Activated naive CD4-positive, alpha-beta T cell treated with anti-CD3 and anti-CD28 coated beads, Interleukin-2, amount 50 U/mL, for 72 hours (primary cell): ENCODE data around the gene OR2W1. TPM values are rescaled to one million over a fixed set of nuclear protein-coding genes. Genes with fewer than 3 reads are reported as not detected.

Experiments
- ATAC-seq, 2 donors: fragments of 150-1000 bp; cut with Tn5 transposase; 2 replicates each; pipeline ENCODE4 v1.10.0; 2021; ENCODE audit warnings: mild to moderate bottlenecking in 2 of 2, moderate library complexity in 2 of 2
- DNase-seq, 2 donors: peaks; one replicate each; pipeline ENCODE4 v3.0.0; 2021 to 2022; ENCODE audit warnings: low spot score in 2 of 2
- H3K27ac Mint-ChIP-seq, 2 donors: one replicate each; pipeline ENCODE4 v1.8.0; 2022; ENCODE audit warnings: mild to moderate bottlenecking in 2 of 2, mixed read lengths in 2 of 2
- H3K36me3 Mint-ChIP-seq, 2 donors: one replicate each; pipeline ENCODE4 v1.8.0; 2022; ENCODE audit warnings: mixed read lengths in 2 of 2
- H3K9me3 Mint-ChIP-seq, 2 donors: one replicate each; pipeline ENCODE4 v1.8.0; 2022; ENCODE audit warnings: mixed read lengths in 2 of 2
- total RNA-seq, 2 donors: library from RNA; stranded (reverse); gene quantifications; one replicate each; pipeline ENCODE4 v1.2.3, GENCODE V29; 2022

OR2W1 gene
- not detected for total RNA-seq

- Mint-ChIP-seq H3K36me3 (peaks cover 0 to 6% of the 10 kb centered on the region in 2 donors), H3K27ac (no peak within 1 kb of the TSS), H3K9me3 (no peaks in the 10 kb centered on the region)
- DNase-seq: no peak
- ATAC-seq: no peak
Measured at GRCh38 chr6:29045075-29045474, at the start of gene OR2W1. Gene OR2W1 (minus strand): TSS chr6:29045175. CDS start chr6:29045175, 0 bp downstream.

DNA sequence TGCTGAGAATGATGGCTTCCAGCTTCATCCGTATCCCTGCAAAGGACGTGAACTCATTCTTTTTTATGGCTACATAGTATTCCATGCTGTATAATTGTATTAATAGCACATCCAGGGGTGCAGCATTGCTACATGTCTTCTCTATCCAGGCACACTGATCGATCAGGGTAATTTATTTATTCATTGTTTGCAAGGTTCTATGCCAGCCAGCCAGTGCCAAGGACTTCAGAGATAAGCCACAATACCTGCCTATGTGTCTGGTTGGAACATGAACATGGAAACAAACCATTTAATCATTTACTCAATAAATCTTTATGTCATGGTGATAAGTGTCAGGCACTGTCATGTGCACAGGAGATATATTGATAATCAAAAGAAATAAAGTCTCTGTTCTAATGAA, 48.0 kb upstream of the OR2W1 start:
- no peaks in the 10 kb centered on the region for H3K36me3 Mint-ChIP-seq
- H3K27ac Mint-ChIP-seq: no peak overlapping the region
- DNase-seq (no peak), ATAC-seq (no peak)
- H3K9me3 Mint-ChIP-seq: no peaks in the 10 kb centered on the region

DNA sequence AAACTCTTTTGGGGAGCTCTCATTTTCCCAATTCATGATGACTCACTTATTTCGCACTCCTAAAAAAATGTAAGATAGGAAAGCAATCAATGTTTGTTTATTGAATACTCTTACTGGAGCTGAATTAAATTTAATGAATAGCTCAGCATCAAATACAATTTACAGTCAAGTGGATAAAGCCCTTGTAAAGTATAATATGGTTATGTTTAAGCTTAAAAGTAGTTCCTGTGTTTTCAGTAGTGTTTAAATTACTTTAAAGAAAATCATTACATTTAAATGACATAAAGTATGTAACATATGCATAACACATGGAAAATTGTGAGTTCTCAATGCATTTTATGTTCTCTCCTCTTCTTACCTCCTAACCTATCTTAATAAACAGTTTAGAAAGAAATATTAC, 42.2 kb upstream of the OR2W1 start, which contains the start of gene OR2B3:
Gene OR2B3, minus strand, starts transcription at position 101 of the 400 bp plus-strand sequence. Its CDS starts 65 bp downstream, at position 36.
- no peaks in the 10 kb centered on the region for H3K9me3 Mint-ChIP-seq
- H3K36me3 Mint-ChIP-seq: no peaks in the 10 kb centered on the region
- no peak within 1 kb of the TSS for H3K27ac Mint-ChIP-seq
- no peak for DNase-seq
- no peak for ATAC-seq

DNA sequence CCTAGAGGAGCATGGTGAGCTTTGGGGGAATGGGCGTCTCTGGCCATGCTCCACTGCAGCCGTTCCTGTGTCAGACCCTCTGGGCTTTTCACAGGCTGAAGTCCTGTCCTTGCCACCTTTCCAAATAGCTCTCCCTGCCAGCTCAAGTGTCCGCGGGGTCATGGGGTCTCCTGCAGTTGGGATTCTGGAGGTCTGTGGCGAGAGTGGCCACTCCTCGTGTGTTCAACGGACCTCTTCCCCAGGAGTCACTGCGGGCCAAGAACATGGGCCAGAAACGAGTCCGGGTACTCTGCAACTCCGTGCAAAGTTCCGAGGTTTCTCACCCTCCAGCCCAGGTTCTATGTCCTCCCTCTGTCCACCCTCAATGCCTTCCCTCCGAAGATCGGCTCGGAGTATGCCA, 37.5 kb upstream of the OR2W1 start:
- H3K9me3 Mint-ChIP-seq: no peaks in the 10 kb centered on the region
- H3K27ac Mint-ChIP-seq: peak overlapping the region in 1 of 2 donors; percentile 65
- DNase-seq: no peak
- no peak for ATAC-seq
- no peaks in the 10 kb centered on the region for H3K36me3 Mint-ChIP-seq

DNA sequence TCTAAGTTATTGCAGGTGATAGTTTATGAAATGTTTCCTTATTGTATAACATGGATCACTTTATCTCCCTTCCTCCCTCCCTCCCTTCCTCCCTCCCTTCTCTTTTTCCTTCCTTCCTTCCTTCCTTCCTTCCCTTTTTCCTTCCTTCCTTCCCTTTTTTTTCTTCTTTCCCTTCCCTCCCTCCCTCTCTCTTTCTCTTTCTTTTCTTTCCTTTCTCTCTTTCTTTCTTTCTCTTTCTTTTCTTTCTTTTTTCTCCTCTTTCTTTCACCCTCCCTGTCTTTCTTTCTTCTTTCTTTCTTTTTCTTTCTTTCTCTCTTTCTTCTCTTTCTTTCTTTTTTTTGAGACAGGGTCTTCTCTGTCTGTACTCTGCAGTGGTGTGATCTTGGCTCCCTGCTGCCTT, 36.3 kb upstream of the OR2W1 start:
- H3K36me3 Mint-ChIP-seq: no peaks in the 10 kb centered on the region
- ATAC-seq (no peak), DNase-seq (no peak)
- H3K9me3 Mint-ChIP-seq: no peaks in the 10 kb centered on the region
- H3K27ac Mint-ChIP-seq: no peak overlapping the region

DNA sequence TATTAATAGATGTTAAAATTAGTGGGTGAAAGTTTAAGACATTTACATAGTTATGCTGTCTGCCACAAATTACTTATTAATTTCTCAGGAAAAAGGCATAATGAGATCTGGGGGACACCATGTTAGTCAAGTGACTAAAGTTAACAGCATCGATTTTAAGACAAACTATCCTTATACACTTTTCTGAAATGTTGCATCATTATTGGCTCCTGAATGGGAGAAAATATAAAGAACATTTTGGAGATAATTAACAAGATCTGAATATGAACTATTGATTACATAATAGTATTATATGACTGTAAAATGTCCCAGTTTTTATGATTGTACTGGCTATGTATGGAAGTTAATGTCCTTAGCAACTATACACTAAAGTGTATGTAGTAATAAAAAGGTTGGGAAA, 34.2 kb upstream of the OR2W1 start:
- no peak for ATAC-seq
- DNase-seq: no peak
- H3K9me3 Mint-ChIP-seq: no peaks in the 10 kb centered on the region
- H3K36me3 Mint-ChIP-seq: no peaks in the 10 kb centered on the region
- H3K27ac Mint-ChIP-seq: no peak overlapping the region

DNA sequence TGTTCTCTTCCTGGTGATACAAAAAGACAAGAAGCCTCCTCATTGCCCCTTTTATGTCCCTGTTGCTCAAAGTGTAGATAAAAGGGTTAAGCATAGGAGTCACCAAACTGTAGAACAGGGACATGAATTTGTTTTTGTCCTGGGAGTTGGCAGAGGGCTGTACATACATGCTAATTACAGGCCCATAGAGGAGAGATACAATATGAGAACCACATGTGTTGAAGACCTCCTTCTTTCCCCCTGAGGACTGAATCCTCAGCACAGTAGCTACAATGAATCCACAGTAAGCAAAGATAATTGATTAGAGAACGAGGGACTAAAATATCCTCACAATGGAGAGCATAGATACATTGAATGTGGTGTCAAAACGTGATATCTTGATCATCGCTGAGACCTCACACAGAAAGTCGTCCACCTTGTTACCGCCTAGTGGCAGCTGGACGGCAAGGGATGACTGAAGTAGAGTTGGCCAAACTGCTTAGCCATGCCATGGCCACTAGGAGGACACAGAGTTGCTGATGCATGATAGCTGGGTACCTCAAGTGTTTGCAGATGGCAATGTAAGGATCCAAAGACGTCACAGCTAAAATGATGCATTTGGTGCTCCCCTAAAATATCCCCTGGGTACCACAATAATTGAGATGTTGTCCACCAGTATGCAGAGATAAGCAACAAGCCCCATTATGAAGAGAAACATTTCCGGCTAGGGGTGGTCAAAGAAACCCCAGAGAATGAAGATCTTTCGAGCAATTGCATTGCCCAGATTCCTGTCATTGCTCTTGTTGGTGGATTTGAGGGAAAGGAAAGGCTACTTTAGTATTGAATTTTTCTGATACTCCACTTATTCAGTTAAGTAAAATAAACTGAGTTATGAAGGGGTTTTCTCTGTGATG, 27.1 kb upstream of the OR2W1 start:
- Mint-ChIP-seq H3K36me3 (no peaks in the 10 kb centered on the region), H3K27ac (no peak overlapping the region), H3K9me3 (no peaks in the 10 kb centered on the region)
- ATAC-seq (peak in 1 of 2 donors; percentile 31), DNase-seq (no peak)

- Mint-ChIP-seq H3K9me3 (peaks cover 0 to 4% of the 10 kb centered on the region in 2 donors), H3K36me3 (peaks cover 0 to 6% of the 10 kb centered on the region in 2 donors), H3K27ac (no peak overlapping the region)
- ATAC-seq (no peak), DNase-seq (no peak)
Measured at GRCh38 chr6:29051680-29052079, 6.7 kb upstream of the OR2W1 start.

DNA sequence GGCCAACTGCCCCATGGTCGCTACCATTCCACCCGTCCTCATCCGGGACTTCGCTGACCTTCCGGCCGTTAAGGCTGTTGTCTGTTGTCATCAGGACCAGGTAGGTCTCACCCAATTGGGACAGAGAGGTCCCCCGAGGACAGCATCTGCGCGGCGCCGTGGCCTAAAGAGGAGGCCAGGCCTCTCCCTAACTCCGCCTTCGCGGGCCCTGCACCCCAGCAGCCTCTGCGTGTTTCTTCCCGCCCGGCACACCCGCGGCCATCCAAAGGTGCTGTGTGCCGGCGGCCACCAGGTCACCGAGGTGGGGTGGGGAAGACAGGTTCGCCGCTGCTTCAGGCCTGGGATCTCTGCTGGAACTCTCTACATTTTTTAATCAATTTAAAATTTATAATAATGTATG, 9.0 kb downstream of the OR2W1 start:
- ATAC-seq: no peak
- H3K36me3 Mint-ChIP-seq: no peaks in the 10 kb centered on the region
- no peaks in the 10 kb centered on the region for H3K9me3 Mint-ChIP-seq
- no peak for DNase-seq
- H3K27ac Mint-ChIP-seq: no peak overlapping the region

- ATAC-seq: no peak
- no peak for DNase-seq
- Mint-ChIP-seq H3K27ac (no peak overlapping the region), H3K36me3 (no peaks in the 10 kb centered on the region), H3K9me3 (no peaks in the 10 kb centered on the region)
Measured at GRCh38 chr6:29028821-29029220, 16.2 kb downstream of the OR2W1 start.

DNA sequence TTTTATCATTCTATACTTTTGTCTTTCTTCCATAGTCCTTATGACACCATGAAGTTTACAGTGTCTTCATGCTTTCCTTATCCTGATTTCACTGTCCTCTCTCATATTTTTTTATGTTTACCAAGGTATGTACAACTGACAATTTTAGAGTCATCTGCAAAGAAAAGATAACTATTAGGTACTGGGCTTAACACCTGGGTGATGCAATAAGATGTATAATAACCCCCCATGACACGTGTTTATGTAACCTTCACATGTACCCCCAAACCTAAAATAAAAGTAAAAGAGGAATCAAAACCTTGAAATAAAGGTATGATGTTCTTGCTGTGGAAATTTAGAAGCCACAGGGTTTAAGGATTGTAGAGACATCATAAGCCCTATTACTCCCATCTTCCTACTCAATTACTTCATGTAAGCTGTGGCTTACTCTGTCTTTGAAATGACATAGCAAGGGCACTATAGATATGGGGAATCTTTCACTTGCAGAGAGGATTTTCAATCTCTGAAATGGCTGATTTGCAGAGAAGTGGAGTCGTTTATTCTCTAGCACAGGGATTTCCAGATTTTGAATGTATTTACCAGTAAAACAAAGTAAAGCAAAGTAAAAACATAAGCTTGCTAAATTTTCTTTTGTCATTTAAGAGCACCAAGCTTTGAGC, 18.9 kb downstream of the OR2W1 start:
- no peak for DNase-seq
- H3K36me3 Mint-ChIP-seq: no peaks in the 10 kb centered on the region

DNA sequence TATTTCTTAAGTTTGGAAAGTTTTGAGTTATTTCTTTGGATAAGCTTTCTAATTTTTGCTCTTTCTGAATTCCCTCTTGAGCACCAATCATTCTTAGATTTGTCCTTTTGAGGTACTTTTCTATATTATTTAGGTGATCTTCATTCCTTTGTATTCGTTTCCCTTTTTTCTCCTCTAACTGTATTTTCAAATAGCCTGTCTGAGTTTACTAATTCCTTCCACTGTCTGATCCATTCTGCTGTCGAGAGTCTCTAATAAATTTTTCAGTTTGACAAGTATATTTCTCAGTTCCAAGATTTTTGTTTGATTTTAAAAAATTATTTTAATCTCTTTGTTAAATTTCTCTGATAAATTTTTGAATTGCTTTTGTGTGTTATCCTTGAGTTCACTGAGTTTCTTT, 23.5 kb downstream of the OR2W1 start:
- Mint-ChIP-seq H3K27ac (no peak overlapping the region), H3K36me3 (peaks cover 0 to under 1% of the 10 kb centered on the region in 2 donors), H3K9me3 (no peaks in the 10 kb centered on the region)
- DNase-seq (no peak), ATAC-seq (no peak)

More for the DNA sequence above, 18.9 kb downstream of the OR2W1 start:
- H3K27ac Mint-ChIP-seq: no peak overlapping the region
- no peaks in the 10 kb centered on the region for H3K9me3 Mint-ChIP-seq
- ATAC-seq: no peak

DNA sequence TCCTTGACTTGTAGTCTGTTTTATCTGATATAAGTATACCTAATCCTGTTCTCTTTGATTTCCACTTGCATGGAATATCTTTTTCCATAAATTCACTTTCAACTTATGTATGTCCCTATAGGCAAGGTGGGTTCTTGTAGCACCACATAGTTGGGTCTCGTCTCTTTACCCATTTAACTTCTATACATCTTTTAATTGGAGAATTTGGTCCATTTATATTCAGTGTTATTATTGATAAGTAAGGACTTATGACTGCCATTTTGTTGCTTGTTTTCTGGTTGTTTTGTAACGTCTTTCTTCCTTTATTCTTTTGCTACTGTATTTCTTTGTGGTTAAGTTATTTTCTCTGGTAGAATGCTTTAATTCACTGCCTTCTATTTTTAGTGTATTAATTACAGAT, 25.3 kb downstream of the OR2W1 start:
- Mint-ChIP-seq H3K36me3 (peaks cover 8 to 10% of the 10 kb centered on the region in 2 donors), H3K9me3 (no peaks in the 10 kb centered on the region), H3K27ac (no peak overlapping the region)
- ATAC-seq (no peak), DNase-seq (no peak)

DNA sequence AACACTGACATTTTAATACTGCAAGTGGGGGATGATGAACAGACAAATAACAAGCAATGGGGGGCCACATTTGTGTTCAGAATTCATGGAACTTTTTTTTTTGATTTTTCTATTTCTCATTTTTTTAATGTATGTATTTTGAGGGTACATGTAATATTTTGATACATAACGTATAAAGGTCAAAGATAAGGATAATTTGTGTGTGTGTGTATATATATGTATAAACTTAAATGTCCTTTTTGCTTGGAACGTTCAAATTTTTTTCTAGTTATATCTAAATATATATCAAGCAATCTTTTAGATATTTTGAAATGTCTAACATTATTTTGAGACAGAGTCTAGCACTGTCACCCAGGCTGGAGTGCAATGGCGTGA, 27.6 kb downstream of the OR2W1 start:
- no peak for ATAC-seq
- Mint-ChIP-seq H3K9me3 (no peaks in the 10 kb centered on the region), H3K36me3 (peaks cover 8 to 10% of the 10 kb centered on the region in 2 donors), H3K27ac (no peak overlapping the region)
- no peak for DNase-seq

- DNase-seq: peak; percentile 78 to 86
- no peaks in the 10 kb centered on the region for H3K9me3 Mint-ChIP-seq
- peak; percentile 84 to 89 for ATAC-seq
- H3K36me3 Mint-ChIP-seq: peaks cover 8 to 10% of the 10 kb centered on the region in 2 donors
- H3K27ac Mint-ChIP-seq: peak overlapping the region; percentile 61 to 69
Measured at GRCh38 chr6:29016559-29017427, 28.2 kb downstream of the OR2W1 start.

- Mint-ChIP-seq H3K36me3 (peaks cover 10 to 12% of the 10 kb centered on the region in 2 donors), H3K27ac (no peak overlapping the region), H3K9me3 (no peaks in the 10 kb centered on the region)
- ATAC-seq (no peak), DNase-seq (no peak)
Measured at GRCh38 chr6:29014729-29015608, 30.0 kb downstream of the OR2W1 start.
